ENCODE results near the gene STK38.

DNA sequence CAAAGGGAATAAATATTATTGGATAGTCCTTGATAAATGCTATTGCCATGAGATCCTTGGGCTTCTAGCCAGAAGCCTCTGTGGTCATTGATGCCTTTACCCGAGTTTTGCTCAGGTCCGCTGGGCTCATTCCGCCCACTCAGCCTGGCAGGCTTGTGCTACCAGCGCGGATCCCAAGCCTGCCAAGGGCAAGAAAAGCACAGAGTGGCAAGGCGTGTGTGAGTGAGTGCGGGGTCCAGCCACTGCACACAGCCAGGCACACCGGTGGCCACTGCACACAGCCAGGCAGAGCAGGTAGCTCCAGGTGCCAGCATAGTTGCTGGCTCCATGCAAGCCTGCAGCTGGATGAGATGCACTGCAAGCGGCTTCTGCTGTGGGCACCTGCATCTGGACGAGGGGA is 38.7 kb downstream of the STK38 start:
- TF ChIP-seq, protein P1, sequence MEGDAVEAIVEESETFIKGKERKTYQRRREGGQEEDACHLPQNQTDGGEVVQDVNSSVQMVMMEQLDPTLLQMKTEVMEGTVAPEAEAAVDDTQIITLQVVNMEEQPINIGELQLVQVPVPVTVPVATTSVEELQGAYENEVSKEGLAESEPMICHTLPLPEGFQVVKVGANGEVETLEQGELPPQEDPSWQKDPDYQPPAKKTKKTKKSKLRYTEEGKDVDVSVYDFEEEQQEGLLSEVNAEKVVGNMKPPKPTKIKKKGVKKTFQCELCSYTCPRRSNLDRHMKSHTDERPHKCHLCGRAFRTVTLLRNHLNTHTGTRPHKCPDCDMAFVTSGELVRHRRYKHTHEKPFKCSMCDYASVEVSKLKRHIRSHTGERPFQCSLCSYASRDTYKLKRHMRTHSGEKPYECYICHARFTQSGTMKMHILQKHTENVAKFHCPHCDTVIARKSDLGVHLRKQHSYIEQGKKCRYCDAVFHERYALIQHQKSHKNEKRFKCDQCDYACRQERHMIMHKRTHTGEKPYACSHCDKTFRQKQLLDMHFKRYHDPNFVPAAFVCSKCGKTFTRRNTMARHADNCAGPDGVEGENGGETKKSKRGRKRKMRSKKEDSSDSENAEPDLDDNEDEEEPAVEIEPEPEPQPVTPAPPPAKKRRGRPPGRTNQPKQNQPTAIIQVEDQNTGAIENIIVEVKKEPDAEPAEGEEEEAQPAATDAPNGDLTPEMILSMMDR (conservative IDR thresholded peaks at IDR 0.05): no peak
- TF ChIP-seq EZH2 (IDR thresholded peaks at IDR 0.05; ENCODE audit: low read depth): no peak
